HG03432 (cell line): ENCODE results near the gene PAQR4.
"Not testable (repeated sequence)": the region's sequence is repeated elsewhere in the genome, so short reads cannot be mapped to it uniquely, and the experiment has no call there.

Source experiments
- ATAC-seq: cut with Tn5 transposase; IDR thresholded peaks from one replicate; pipeline ENCODE4 v1.9.1; 2021; ENCODE audit warnings: mild to moderate bottlenecking, moderate library complexity; ENCODE audit not compliant: unreplicated experiment

Gene PAQR4

GRCh38 chr16:2943716-2944115 lies 25.4 kb upstream of the PAQR4 start:
- not testable (repeated sequence) for ATAC-seq

- ATAC-seq: no peak
Measured at GRCh38 chr16:2946649-2947048, 22.5 kb upstream of the PAQR4 start.

GRCh38 chr16:2948807-2949704 lies 20.1 kb upstream of the PAQR4 start:
- ATAC-seq: no peak

GRCh38 chr16:2949705-2950352 lies 19.3 kb upstream of the PAQR4 start:
- ATAC-seq: no peak

- ATAC-seq: no peak
Measured at GRCh38 chr16:2950353-2950724, 18.8 kb upstream of the PAQR4 start.

- ATAC-seq: no peak
Measured at GRCh38 chr16:2950773-2951172, 18.4 kb upstream of the PAQR4 start.

- ATAC-seq: no peak
Measured at GRCh38 chr16:2952679-2953078, 16.5 kb upstream of the PAQR4 start.

GRCh38 chr16:2953706-2954627 lies 15.2 kb upstream of the PAQR4 start:
- ATAC-seq: no peak

GRCh38 chr16:2954656-2955381 lies 14.3 kb upstream of the PAQR4 start:
- ATAC-seq: no peak

GRCh38 chr16:2955438-2955778 lies 13.7 kb upstream of the PAQR4 start:
- ATAC-seq: no peak

- ATAC-seq: no peak
Measured at GRCh38 chr16:2955779-2956578, 13.2 kb upstream of the PAQR4 start.

- no peak for ATAC-seq
Measured at GRCh38 chr16:2956579-2956956, 12.6 kb upstream of the PAQR4 start.

- no peak for ATAC-seq
Measured at GRCh38 chr16:2959206-2959605, 9.9 kb upstream of the PAQR4 start.

- no peak for ATAC-seq
Measured at GRCh38 chr16:2960183-2961010, 8.8 kb upstream of the PAQR4 start.

GRCh38 chr16:2962334-2963073 lies 6.6 kb upstream of the PAQR4 start:
- no peak for ATAC-seq

- no peak for ATAC-seq
Measured at GRCh38 chr16:2963074-2963722, 6.0 kb upstream of the PAQR4 start.

GRCh38 chr16:2963723-2964474 lies 5.2 kb upstream of the PAQR4 start, which contains the start of gene KREMEN2:
TSS of gene KREMEN2 (plus strand) at chr16:2964275. CDS start at chr16:2964521, 246 bp downstream.
- no peak for ATAC-seq
